Measurements from ENCODE around the gene KCNK15.

Gene KCNK15

GRCh38 chr20:44709380-44709779 lies 36.3 kb upstream of the KCNK15 start:
- H3K27ac ChIP-seq, result no peak overlapping the region
- TF ChIP-seq ZFX (IDR thresholded peaks at IDR 0.05; ENCODE audit: borderline replicate concordance) (no peak), CTCF (IDR thresholded peaks at IDR 0.05) (no peak)

- TF ChIP-seq ZFX (IDR thresholded peaks at IDR 0.05; ENCODE audit: borderline replicate concordance) (no peak), CTCF (IDR thresholded peaks at IDR 0.05) (no peak)
- no peak overlapping the region for H3K27ac ChIP-seq
These were observed 35.9 kb upstream of the KCNK15 start for GRCh38 chr20:44709797-44710196.

- H3K27ac ChIP-seq, result no peak overlapping the region
- TF ChIP-seq CTCF (IDR thresholded peaks at IDR 0.05), result no peak
- TF ChIP-seq ZFX (IDR thresholded peaks at IDR 0.05; ENCODE audit: borderline replicate concordance), result no peak
These were observed 34.4 kb upstream of the KCNK15 start for GRCh38 chr20:44711237-44711636.

GRCh38 chr20:44714102-44714700 lies 31.5 kb upstream of the KCNK15 start:
- H3K27ac ChIP-seq, result no peak overlapping the region
- no peak for TF ChIP-seq ZFX (IDR thresholded peaks at IDR 0.05; ENCODE audit: borderline replicate concordance)
- TF ChIP-seq CTCF (IDR thresholded peaks at IDR 0.05), result no peak

- TF ChIP-seq CTCF (IDR thresholded peaks at IDR 0.05) (no peak), ZFX (IDR thresholded peaks at IDR 0.05; ENCODE audit: borderline replicate concordance) (no peak)
- H3K27ac ChIP-seq, result no peak within 1 kb of the TSS
These were observed 30.8 kb upstream of the KCNK15 start, which contains the start of gene CCN5 for GRCh38 chr20:44714701-44715498. CCN5 (plus strand) TSS chr20:44715369; CDS start chr20:44715391, 22 bp downstream.

GRCh38 chr20:44715499-44716308 lies 30.0 kb upstream of the KCNK15 start:
- no peak overlapping the region for H3K27ac ChIP-seq
- TF ChIP-seq ZFX (IDR thresholded peaks at IDR 0.05; ENCODE audit: borderline replicate concordance) (no peak), CTCF (IDR thresholded peaks at IDR 0.05) (no peak)
